Activated CD4-positive, alpha-beta T cell treated with anti-CD3 and anti-CD28 coated beads for 36 hours (primary cell): ENCODE data around the gene KIF21A. TPM values are rescaled to one million over a fixed set of nuclear protein-coding genes. Genes with fewer than 3 reads are reported as not detected.

Source experiments
- ATAC-seq: fragments of 200-7000 bp; cut with Tn5 transposase; one replicate; pipeline ENCODE4 v1.10.0; 2021; ENCODE audit warnings: mild to moderate bottlenecking, moderate library complexity
- CTCF ChIA-PET: fragments of 350-600 bp; sonication (Branson Sonifier 250); formaldehyde crosslinking; loops from one replicate; lab custom pipeline; 2021; ENCODE audit warnings: antibody characterized with exemption; lab: Charles Lee
- POLR2A ChIA-PET: fragments of 350-600 bp; sonication (Branson Sonifier 250); formaldehyde crosslinking; loops from one replicate; lab custom pipeline; 2021; ENCODE audit warnings: antibody characterized with exemption, inconsistent platforms; lab: Charles Lee
- DNase-seq: peaks from one replicate; pipeline ENCODE4 v3.0.0-alpha.2; 2020
- H3K27ac Mint-ChIP-seq: one replicate; pipeline ENCODE4 v1.8.0; 2021; ENCODE audit warnings: mixed read lengths
- H3K27me3 Mint-ChIP-seq: one replicate; pipeline ENCODE4 v1.8.0; 2021; ENCODE audit warnings: mixed read lengths
- H3K36me3 Mint-ChIP-seq: one replicate; pipeline ENCODE4 v1.8.0; 2021; ENCODE audit warnings: low read depth, mixed read lengths
- H3K4me1 Mint-ChIP-seq: one replicate; pipeline ENCODE4 v1.8.0; 2021; ENCODE audit warnings: mixed read lengths
- H3K4me3 Mint-ChIP-seq: one replicate; pipeline ENCODE4 v1.8.0; 2021; ENCODE audit warnings: mild to moderate bottlenecking, moderate library complexity, mixed read lengths
- H3K9me3 Mint-ChIP-seq: one replicate; pipeline ENCODE4 v1.8.0; 2021; ENCODE audit warnings: low read depth, mixed read lengths
- intact Hi-C, 2 experiments: fragments of 100-400 bp; cut with DNase I in 1 of 2; cut with micrococcal nuclease in 1 of 2; formaldehyde crosslinking; loops; one replicate each; pipeline versions ENCODE4 v1.14.2 to v1.15.1; 2022 to 2024; cut with DNase I, micrococcal nuclease
- total RNA-seq, 2 experiments: library from RNA; stranded (reverse); gene quantifications; one replicate each; pipeline ENCODE4 v1.2.3, GENCODE V29; 2021

KIF21A gene
- total RNA-seq, 2 experiments from 2014 or later: 12.0 to 13.9 TPM

DNA sequence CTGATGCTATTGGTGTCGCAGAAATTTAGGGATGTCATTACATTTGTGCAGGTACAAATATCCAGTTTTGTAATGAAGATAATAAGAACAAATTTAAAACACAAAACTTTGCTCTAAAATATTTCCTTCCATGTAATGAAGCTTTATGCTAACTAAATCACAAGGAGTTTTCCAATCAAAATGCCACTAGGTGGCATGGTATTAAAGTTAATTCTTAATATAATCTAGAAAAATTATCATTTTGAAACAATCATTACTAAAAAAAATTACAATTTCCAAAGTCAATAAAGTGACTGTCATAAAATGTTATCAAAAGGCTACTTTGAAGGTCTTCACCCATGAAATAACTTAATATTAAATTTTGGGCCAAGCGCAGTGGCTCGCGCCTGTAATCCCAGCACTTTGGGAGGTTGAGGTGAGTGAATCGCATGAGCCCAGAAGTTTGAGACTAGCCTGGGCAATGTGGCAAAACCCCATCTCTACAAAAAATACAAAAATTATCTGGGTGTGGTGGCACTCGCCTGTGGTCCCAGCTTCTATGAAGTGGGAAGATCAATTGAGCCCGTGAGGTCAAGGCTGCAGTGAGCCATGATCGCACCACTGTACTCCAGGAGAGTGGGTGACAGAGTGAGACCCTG lies 77.4 kb downstream of the KIF21A start:
- Mint-ChIP-seq H3K4me1 (peaks cover 3% of the 10 kb centered on the region), H3K4me3 (no peak overlapping the region), H3K36me3 (peaks cover 9% of the 10 kb centered on the region), H3K27me3 (no peaks in the 10 kb centered on the region), H3K27ac (no peak overlapping the region), H3K9me3 (no peaks in the 10 kb centered on the region)
- no peak for ATAC-seq
- intact Hi-C loops: no loop called here
- ChIA-PET CTCF (no interaction called here), POLR2A (no interaction called here)
- no peak for DNase-seq

DNA sequence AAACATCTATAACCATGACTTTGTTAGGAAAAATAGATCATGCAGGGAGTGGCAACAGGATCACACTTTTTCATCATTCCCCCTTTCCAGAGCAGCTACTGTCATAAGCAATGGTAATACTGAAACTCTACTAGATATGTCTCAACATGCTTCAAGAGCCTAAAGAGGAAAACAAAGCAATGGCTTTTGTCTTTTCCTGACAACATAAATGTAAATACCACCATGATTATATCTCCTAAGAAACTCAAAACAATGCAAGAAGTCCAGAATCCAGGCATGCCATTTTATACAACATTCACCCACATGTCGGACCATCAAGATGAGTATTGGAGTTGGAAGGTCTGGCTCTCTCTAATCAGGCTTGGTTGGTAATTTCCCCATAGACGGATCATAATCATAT lies 78.7 kb downstream of the KIF21A start:
- Mint-ChIP-seq H3K27ac (no peak overlapping the region), H3K4me3 (no peak overlapping the region), H3K27me3 (no peaks in the 10 kb centered on the region), H3K36me3 (peaks cover 8% of the 10 kb centered on the region), H3K9me3 (no peaks in the 10 kb centered on the region), H3K4me1 (no peaks in the 10 kb centered on the region)
- ATAC-seq (no peak), DNase-seq (no peak)
- ChIA-PET POLR2A (no interaction called here), CTCF (no interaction called here)
- intact Hi-C loops: no loop called here

DNA sequence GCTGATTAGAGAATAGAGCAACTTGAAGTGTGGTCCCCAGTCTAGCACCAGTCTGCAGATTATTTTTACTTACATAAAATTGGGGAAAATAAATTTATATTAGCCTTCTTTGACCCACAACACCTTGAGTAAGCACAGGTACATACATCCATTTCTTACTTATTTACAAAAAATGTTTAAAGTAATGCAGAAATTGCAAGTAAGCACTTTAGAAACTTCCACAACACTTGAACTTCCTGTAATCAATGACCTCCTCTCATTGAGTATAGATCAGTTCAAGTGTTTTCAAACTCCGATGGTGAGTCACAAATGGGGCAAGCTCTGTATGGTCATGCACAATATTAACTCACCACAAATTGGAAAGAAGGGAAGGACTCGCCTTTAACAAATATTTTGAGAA lies 83.3 kb downstream of the KIF21A start:
- Mint-ChIP-seq H3K27ac (no peak overlapping the region), H3K4me1 (no peaks in the 10 kb centered on the region), H3K36me3 (peaks cover 8% of the 10 kb centered on the region), H3K4me3 (no peak overlapping the region), H3K9me3 (no peaks in the 10 kb centered on the region), H3K27me3 (no peaks in the 10 kb centered on the region)
- ChIA-PET CTCF (no interaction called here), POLR2A (no interaction called here)
- DNase-seq: no peak
- intact Hi-C loops: no loop called here
- no peak for ATAC-seq

DNA sequence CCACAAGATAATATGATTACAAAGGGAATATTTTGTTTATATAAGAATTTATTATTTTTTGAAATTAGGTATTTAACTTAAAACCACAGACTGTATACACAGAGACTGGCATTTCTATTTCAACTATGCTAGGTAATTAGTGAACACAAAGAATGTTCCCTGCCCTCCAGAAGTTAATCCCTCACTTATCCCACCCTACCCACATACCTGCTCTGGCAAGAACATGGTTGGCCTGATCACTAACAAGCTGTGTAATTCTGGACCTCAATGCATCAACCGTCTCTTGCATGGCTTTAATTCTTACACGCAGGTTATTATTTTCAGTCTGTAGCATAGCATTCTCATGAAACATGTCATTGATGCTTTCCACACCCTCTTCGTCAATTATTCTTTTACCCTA lies 85.9 kb downstream of the KIF21A start:
- Mint-ChIP-seq H3K36me3 (peaks cover 10% of the 10 kb centered on the region), H3K9me3 (no peaks in the 10 kb centered on the region), H3K27ac (no peak overlapping the region), H3K4me3 (no peak overlapping the region), H3K4me1 (no peaks in the 10 kb centered on the region), H3K27me3 (no peaks in the 10 kb centered on the region)
- ATAC-seq (no peak), DNase-seq (no peak)
- ChIA-PET POLR2A (no interaction called here), CTCF (no interaction called here)
- intact Hi-C loops: no loop called here

DNA sequence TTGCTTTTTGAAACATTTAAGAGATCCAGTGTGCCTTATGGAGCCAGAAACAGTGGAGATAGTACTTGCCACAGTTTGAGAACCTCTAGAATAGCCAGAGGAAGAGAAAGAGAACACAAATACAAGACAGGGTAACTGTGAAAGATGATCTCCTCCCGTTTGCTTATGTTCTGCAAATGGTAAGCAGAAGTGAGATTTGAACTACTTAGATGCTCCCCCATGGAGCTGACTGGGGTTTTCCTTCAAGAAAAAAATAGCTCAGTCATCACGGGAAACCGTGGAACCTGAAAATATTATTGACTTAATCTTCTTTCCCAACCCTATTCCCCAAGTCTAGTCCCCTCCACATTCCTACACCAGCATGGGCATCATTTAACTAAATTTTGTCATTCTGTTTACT lies 87.1 kb downstream of the KIF21A start:
- DNase-seq (no peak), ATAC-seq (no peak)
- H3K4me3 Mint-ChIP-seq: no peak overlapping the region
- no peak overlapping the region for H3K27ac Mint-ChIP-seq
- H3K36me3 Mint-ChIP-seq: peaks cover 6% of the 10 kb centered on the region
- intact Hi-C loops: no loop called here
- no peaks in the 10 kb centered on the region for H3K27me3 Mint-ChIP-seq
- H3K4me1 Mint-ChIP-seq: no peaks in the 10 kb centered on the region
- POLR2A ChIA-PET: no interaction called here
- no peaks in the 10 kb centered on the region for H3K9me3 Mint-ChIP-seq
- CTCF ChIA-PET: no interaction called here

DNA sequence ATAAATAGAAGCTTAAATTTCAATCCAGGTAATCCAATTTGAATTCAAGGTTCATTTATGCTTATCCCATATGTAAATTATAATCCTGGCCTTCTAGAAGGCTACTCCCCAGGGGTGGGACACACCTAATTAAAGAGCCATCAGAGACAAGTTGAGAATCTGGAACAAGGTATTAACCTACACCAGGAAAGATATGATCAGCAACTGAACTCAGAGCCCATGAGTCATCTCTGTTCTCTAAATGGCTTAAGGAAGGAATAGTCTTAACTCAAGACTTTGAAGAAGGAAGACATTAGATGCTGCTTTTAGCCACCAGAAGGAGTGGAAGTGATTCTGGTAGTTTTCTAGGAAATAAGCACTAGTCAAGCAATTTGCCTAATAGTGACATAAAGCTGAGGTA lies 88.0 kb downstream of the KIF21A start:
- POLR2A ChIA-PET: no interaction called here

DNA sequence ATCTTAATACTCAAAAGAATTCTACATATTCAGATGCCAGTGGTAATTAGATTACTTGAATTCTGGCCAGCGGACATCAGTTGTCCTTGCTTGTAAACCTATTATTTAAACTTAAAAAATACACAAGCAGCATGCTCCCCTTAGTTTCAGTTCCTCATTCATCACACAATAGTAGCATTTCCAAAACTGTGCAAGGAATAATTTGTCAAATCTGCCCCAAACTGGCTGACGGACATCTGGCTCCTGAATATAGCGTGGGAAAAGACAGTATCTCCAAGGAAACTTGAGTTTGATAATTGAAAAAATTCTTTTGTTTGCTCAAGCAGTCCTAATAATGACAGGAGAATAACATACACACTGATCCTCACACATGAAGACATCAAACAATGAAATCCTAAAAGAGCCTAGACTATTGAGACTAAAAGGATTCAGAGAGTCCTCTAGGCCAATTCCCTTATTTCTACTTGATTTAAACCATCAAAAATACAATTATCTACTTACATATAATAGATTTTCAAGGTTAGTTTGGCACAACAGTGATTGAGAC lies 90.4 kb downstream of the KIF21A start:
- peaks cover 2% of the 10 kb centered on the region for H3K36me3 Mint-ChIP-seq
- no peaks in the 10 kb centered on the region for H3K27me3 Mint-ChIP-seq
- ChIA-PET CTCF (no interaction called here), POLR2A (no interaction called here)
- no peaks in the 10 kb centered on the region for H3K4me1 Mint-ChIP-seq
- intact Hi-C loops: no loop called here
- H3K9me3 Mint-ChIP-seq: no peaks in the 10 kb centered on the region
- ATAC-seq: no peak
- H3K4me3 Mint-ChIP-seq: no peak overlapping the region
- H3K27ac Mint-ChIP-seq: no peak overlapping the region
- no peak for DNase-seq

More for the DNA sequence above, 88.0 kb downstream of the KIF21A start:
- H3K27ac Mint-ChIP-seq: no peak overlapping the region
- intact Hi-C loops: no loop called here
- peaks cover 6% of the 10 kb centered on the region for H3K36me3 Mint-ChIP-seq
- no peak for ATAC-seq
- no peaks in the 10 kb centered on the region for H3K27me3 Mint-ChIP-seq
- CTCF ChIA-PET: interaction anchor here (1.3 kb wide), 1 partner anchor 15 kb away, joined by 3 read pairs; no protein-coding TSS in a partner anchor
- no peaks in the 10 kb centered on the region for H3K4me1 Mint-ChIP-seq
- no peak overlapping the region for H3K4me3 Mint-ChIP-seq
- DNase-seq: no peak
- H3K9me3 Mint-ChIP-seq: no peaks in the 10 kb centered on the region

DNA sequence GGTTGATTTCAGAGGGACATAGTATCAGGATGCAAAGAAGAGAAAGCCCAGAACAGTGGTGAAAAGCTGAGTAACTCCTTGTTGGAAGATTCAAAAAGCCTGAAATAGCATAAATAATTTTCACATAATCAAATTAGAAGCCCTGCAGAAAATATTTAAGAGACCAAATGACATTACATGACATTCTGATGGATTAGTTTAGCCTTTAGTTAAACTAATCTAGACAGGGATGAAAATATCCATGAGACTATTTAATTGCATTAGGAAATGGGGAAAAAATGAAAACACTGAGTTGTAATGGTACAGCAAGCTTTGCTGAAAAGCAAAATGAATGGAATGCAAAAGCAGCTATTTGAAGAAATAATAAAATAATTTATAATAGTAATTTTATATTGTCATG lies 91.8 kb downstream of the KIF21A start:
- DNase-seq (no peak), ATAC-seq (no peak)
- CTCF ChIA-PET: interaction anchor here (0.5 to 1.6 kb wide), 3 partner anchors 10 to 19 kb away, joined by 3 read pairs; no protein-coding TSS in a partner anchor
- H3K4me3 Mint-ChIP-seq: no peak overlapping the region
- POLR2A ChIA-PET: no interaction called here
- intact Hi-C loops: no loop called here
- H3K27ac Mint-ChIP-seq: no peak overlapping the region
- peaks cover 2% of the 10 kb centered on the region for H3K36me3 Mint-ChIP-seq
- H3K9me3 Mint-ChIP-seq: no peaks in the 10 kb centered on the region
- no peaks in the 10 kb centered on the region for H3K4me1 Mint-ChIP-seq
- H3K27me3 Mint-ChIP-seq: no peaks in the 10 kb centered on the region

DNA sequence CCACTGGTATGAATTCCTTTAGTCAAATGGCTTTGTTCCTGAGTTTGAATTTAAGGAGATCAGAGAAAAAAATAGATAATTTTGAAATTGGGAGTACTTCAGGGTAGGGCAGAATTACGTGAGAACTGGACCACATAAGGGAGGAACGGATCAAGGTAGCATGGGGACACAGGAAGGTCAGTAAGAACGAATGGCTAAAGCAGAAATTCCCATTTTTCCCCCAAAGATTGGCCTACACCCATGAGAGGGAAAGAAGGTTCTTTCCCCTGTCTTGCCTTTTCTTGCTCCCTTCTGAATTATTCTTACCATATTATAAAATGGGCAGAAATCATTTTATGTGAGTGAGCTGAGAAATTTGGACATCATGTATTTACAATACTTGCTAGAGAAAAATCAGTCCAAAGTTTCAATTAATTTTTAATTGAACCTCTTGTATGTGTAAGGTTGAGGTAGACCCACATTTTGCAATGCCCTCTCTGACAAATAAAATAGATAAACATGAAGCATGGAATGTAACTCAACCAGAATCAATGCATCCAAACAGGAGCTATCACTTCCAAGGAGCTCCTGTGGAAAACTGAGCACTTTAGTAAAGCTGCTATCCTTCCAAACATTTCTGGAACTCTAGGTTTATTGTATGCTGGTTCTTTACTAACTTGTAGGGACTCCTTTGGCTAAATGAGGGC lies 93.8 kb downstream of the KIF21A start:
- Mint-ChIP-seq H3K36me3 (peaks cover 2% of the 10 kb centered on the region), H3K4me1 (no peaks in the 10 kb centered on the region), H3K4me3 (no peak overlapping the region), H3K9me3 (no peaks in the 10 kb centered on the region), H3K27ac (no peak overlapping the region), H3K27me3 (no peaks in the 10 kb centered on the region)
- ATAC-seq (no peak), DNase-seq (no peak)
- ChIA-PET CTCF (interaction anchor here (0.7 to 1.3 kb wide), 2 partner anchors 27 to 225 kb away, joined by 4 to 5 read pairs; no protein-coding TSS in a partner anchor), POLR2A (no interaction called here)
- intact Hi-C loops: no loop called here

DNA sequence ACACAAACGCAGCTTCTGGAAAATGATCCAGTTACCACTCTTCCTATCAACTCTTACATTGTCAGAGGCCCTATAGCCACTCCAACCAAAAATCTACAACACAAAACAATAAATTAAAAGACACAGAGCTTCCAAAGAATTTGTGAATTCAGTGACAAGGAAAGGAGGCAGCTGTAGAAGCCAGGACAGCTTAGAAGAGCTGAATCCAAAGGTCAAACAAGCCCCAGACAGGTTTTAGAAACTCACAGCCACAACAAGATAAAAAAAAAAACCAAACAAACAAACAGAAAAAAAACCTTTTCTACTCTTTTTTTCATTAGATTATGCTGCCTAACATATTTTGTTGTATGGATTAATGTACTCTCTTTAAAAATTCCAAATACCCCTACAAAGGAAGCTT lies 94.4 kb downstream of the KIF21A start:
- DNase-seq (no peak), ATAC-seq (no peak)
- intact Hi-C loops: no loop called here
- H3K4me1 Mint-ChIP-seq: no peaks in the 10 kb centered on the region
- POLR2A ChIA-PET: no interaction called here
- CTCF ChIA-PET: interaction anchor here (0.7 to 1.3 kb wide), 3 partner anchors 27 to 226 kb away, joined by 3 to 5 read pairs (median 4); no protein-coding TSS in a partner anchor
- H3K9me3 Mint-ChIP-seq: no peaks in the 10 kb centered on the region
- no peak overlapping the region for H3K4me3 Mint-ChIP-seq
- H3K27me3 Mint-ChIP-seq: no peaks in the 10 kb centered on the region
- no peaks in the 10 kb centered on the region for H3K36me3 Mint-ChIP-seq
- no peak overlapping the region for H3K27ac Mint-ChIP-seq

DNA sequence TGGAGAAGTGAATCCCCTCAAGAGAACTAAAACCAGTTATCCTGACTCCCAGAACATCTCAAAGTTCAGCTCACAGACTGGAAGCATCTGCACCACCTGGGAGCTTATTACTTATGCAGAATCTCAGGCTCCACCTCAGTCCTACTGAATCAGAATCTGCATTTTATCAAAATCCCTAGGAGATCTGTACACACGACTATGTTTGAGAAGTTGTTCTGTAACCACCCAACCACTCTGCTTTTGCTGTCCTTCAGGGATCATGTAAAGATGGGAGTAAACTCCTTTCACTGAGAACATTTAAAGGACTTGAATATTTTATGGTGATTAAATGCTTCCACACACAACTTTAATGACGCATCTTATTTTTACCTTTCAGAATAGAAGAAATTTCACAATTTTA lies 98.0 kb downstream of the KIF21A start:
- CTCF ChIA-PET: interaction anchor here (1.0 kb wide), 1 partner anchor 15 kb away, joined by 3 read pairs; no protein-coding TSS in a partner anchor
- ATAC-seq: no peak

DNA sequence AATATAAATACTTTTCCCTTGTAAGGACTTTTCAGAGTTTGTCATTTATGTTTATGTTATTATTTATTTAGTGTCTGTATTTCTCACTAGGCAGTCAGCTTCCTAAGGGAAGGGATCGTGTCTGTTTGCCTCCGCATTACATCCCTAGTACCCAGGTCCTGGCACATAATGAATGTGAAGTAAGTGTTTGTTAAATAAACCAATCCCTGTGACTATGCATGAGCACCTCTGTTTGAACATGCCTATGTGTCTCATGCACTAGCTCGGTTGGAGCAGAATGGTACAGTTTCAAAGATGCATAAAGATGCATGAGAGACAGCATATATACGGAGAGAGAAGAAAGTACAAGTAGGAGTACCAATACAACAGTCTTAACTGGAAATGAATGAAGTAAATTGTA lies 99.3 kb downstream of the KIF21A start:
- ATAC-seq (no peak), DNase-seq (no peak)
- CTCF ChIA-PET: no interaction called here
- H3K27ac Mint-ChIP-seq: no peak overlapping the region
- H3K4me1 Mint-ChIP-seq: peaks cover 10% of the 10 kb centered on the region
- POLR2A ChIA-PET: no interaction called here
- H3K36me3 Mint-ChIP-seq: peaks cover 7% of the 10 kb centered on the region
- H3K9me3 Mint-ChIP-seq: no peaks in the 10 kb centered on the region
- no peaks in the 10 kb centered on the region for H3K27me3 Mint-ChIP-seq
- intact Hi-C loops: no loop called here
- H3K4me3 Mint-ChIP-seq: no peak overlapping the region

More for the DNA sequence above, 98.0 kb downstream of the KIF21A start:
- Mint-ChIP-seq H3K9me3 (no peaks in the 10 kb centered on the region), H3K36me3 (peaks cover 7% of the 10 kb centered on the region), H3K4me3 (no peak overlapping the region), H3K27me3 (no peaks in the 10 kb centered on the region), H3K27ac (no peak overlapping the region), H3K4me1 (peaks cover 10% of the 10 kb centered on the region)
- POLR2A ChIA-PET: no interaction called here
- intact Hi-C loops: no loop called here
- no peak for DNase-seq
